HEK293 (cell line): ENCODE measurements around the gene MAGI2.

ENCODE experiments used
- SP2 ChIP-seq: fragments of 450-650 bp; formaldehyde crosslinking; IDR thresholded peaks from 2 replicates; pipeline ENCODE4 v1.5.1; 2016; ENCODE audit warnings: missing biosample characterization, missing genetic modification characterization
- ZSCAN30 ChIP-seq: fragments of 450-650 bp; IDR thresholded peaks from 2 replicates; pipeline ENCODE4 v1.5.1; 2018; ENCODE audit warnings: missing biosample characterization, mild to moderate bottlenecking, missing genetic modification characterization, moderate library complexity
- TF ChIP-seq, protein P1 (sequence below): sonication (generic); formaldehyde crosslinking; IDR thresholded peaks from 2 replicates; pipeline ENCODE4 v1.8.1; 2022; ENCODE audit warnings: mild to moderate bottlenecking, moderate library complexity, missing genetic modification reagents
- TF ChIP-seq, protein P2 (sequence below): fragments of 450-650 bp; formaldehyde crosslinking; optimal IDR thresholded peaks from 2 replicates; pipeline ENCODE3; 2016; ENCODE audit warnings: missing biosample characterization, mild to moderate bottlenecking, missing genetic modification characterization

DNA sequence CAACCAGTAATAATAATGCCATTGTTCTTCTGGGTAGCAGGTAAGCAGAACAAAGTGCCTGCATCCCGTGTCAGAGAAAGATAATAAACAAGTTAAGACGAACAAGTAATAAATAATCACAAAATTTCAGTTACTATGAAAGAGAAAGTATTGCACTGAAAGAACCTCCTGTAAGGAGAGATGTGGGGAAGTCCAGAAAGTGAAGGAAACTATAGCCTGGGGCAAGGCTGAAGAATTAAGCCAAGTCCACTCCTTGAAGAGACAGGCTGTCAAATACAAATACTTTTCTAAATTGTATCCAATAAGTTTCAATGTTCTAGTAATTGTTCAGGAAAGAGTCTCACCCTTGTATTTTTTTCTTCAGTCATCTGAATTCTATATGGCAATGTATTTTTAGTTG, 611.4 kb downstream of the MAGI2 start:
- TF ChIP-seq, protein P1, sequence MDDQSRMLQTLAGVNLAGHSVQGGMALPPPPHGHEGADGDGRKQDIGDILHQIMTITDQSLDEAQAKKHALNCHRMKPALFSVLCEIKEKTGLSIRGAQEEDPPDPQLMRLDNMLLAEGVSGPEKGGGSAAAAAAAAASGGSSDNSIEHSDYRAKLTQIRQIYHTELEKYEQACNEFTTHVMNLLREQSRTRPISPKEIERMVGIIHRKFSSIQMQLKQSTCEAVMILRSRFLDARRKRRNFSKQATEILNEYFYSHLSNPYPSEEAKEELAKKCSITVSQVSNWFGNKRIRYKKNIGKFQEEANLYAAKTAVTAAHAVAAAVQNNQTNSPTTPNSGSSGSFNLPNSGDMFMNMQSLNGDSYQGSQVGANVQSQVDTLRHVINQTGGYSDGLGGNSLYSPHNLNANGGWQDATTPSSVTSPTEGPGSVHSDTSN (CRISPR knock-in tag) = no peak
- no peak for TF ChIP-seq ZSCAN30 (tag by site-specific recombination)
- no peak for TF ChIP-seq SP2
- TF ChIP-seq, protein P2, sequence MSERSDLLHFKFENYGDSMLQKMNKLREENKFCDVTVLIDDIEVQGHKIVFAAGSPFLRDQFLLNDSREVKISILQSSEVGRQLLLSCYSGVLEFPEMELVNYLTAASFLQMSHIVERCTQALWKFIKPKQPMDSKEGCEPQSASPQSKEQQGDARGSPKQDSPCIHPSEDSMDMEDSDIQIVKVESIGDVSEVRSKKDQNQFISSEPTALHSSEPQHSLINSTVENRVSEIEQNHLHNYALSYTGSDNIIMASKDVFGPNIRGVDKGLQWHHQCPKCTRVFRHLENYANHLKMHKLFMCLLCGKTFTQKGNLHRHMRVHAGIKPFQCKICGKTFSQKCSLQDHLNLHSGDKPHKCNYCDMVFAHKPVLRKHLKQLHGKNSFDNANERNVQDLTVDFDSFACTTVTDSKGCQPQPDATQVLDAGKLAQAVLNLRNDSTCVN (tag by site-specific recombination) = no peak
